RWPE2 (cell line): ENCODE measurements around the gene ZBTB17.
"Not testable (repeated sequence)": the region's sequence is repeated elsewhere in the genome, so short reads cannot be mapped to it uniquely, and the experiment has no call there.

Experiments used
- ATAC-seq: fragments of 200-7000 bp; cut with Tn5 transposase; 3 replicates; pipeline ENCODE4 v1.9.1; 2021; ENCODE audit warnings: low read depth
- DNase-seq: peaks from one replicate; pipeline ENCODE4 v3.0.0-alpha.2; 2020; ENCODE audit warnings: low spot score
- H3K27ac ChIP-seq: fragments of 450-650 bp; 2 replicates; pipeline ENCODE4 v1.5.1; 2017; ENCODE audit warnings: mild to moderate bottlenecking; ENCODE audit not compliant: poor library complexity, severe bottlenecking
- H3K27me3 ChIP-seq: fragments of 250-450 bp; sonication (Bioruptor Pico); 2 replicates; pipeline ENCODE4 v1.5.1; 2021; ENCODE audit warnings: mild to moderate bottlenecking, moderate library complexity; ENCODE audit not compliant: insufficient read depth, poor library complexity, severe bottlenecking
- H3K36me3 ChIP-seq: fragments of 250-450 bp; sonication (Bioruptor Pico); 2 replicates; pipeline ENCODE4 v1.5.1; 2020; ENCODE audit warnings: low read depth, mild to moderate bottlenecking, moderate library complexity
- H3K4me1 ChIP-seq: fragments of 250-450 bp; sonication (Bioruptor Pico); 2 replicates; pipeline ENCODE4 v1.5.1; 2021; ENCODE audit warnings: mild to moderate bottlenecking, moderate library complexity; ENCODE audit not compliant: insufficient read depth, poor library complexity, severe bottlenecking
- H3K4me3 ChIP-seq: fragments of 250-450 bp; sonication (Bioruptor Pico); 2 replicates; pipeline ENCODE4 v1.5.1; 2021; ENCODE audit warnings: mild to moderate bottlenecking, moderate library complexity; ENCODE audit not compliant: severe bottlenecking
- H3K9me3 ChIP-seq: fragments of 250-450 bp; sonication (Bioruptor Pico); 2 replicates; pipeline ENCODE4 v1.5.1; 2021; ENCODE audit warnings: mild to moderate bottlenecking, moderate library complexity; ENCODE audit not compliant: severe bottlenecking
- TF ChIP-seq, protein P1 (sequence below): fragments of 450-650 bp; IDR thresholded peaks from one replicate; pipeline ENCODE4 v1.5.1; 2017; ENCODE audit warnings: mild to moderate bottlenecking, moderate library complexity; ENCODE audit not compliant: poor library complexity, severe bottlenecking

Gene ZBTB17

DNA sequence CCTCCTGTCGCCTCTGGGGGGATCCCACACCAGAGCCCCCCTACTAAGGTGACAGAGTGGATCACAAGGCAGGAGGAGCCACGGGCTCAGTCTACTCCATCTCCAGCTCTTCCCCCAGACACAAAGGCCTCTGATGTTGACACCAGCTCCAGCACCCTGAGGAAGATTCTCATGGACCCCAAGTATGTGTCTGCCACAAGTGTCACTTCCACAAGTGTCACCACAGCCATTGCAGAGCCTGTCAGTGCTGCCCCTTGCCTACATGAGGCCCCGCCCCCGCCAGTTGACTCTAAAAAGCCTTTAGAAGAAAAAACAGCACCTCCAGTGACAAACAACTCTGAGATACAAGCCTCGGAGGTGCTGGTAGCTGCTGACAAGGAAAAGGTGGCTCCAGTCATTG is 42.2 kb downstream of the ZBTB17 start:
- Histone ChIP-seq H3K4me1 (no peaks in the 10 kb centered on the region), H3K9me3 (no peaks in the 10 kb centered on the region), H3K36me3 (peaks cover 95% of the 10 kb centered on the region), H3K27ac (no peak overlapping the region), H3K4me3 (no peak overlapping the region), H3K27me3 (no peaks in the 10 kb centered on the region)
- DNase-seq = no peak
- TF ChIP-seq, protein P1, sequence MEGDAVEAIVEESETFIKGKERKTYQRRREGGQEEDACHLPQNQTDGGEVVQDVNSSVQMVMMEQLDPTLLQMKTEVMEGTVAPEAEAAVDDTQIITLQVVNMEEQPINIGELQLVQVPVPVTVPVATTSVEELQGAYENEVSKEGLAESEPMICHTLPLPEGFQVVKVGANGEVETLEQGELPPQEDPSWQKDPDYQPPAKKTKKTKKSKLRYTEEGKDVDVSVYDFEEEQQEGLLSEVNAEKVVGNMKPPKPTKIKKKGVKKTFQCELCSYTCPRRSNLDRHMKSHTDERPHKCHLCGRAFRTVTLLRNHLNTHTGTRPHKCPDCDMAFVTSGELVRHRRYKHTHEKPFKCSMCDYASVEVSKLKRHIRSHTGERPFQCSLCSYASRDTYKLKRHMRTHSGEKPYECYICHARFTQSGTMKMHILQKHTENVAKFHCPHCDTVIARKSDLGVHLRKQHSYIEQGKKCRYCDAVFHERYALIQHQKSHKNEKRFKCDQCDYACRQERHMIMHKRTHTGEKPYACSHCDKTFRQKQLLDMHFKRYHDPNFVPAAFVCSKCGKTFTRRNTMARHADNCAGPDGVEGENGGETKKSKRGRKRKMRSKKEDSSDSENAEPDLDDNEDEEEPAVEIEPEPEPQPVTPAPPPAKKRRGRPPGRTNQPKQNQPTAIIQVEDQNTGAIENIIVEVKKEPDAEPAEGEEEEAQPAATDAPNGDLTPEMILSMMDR = no peak
- no peak for ATAC-seq

DNA sequence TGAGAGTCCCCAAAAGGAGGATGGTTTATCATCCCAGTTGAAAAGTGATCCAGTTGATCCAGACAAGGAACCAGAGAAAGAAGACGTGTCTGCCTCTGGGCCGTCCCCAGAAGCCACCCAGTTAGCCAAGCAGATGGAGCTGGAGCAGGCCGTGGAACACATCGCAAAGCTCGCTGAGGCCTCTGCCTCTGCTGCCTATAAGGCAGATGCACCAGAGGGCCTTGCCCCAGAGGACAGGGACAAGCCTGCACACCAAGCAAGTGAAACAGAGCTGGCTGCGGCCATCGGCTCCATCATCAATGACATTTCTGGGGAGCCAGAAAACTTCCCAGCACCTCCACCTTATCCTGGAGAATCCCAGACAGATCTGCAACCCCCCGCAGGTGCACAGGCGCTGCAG is 43.3 kb downstream of the ZBTB17 start:
- TF ChIP-seq, protein P1 = no peak
- no peaks in the 10 kb centered on the region for H3K27me3 ChIP-seq
- H3K27ac ChIP-seq = no peak overlapping the region
- peaks cover 95% of the 10 kb centered on the region for H3K36me3 ChIP-seq
- no peaks in the 10 kb centered on the region for H3K9me3 ChIP-seq
- no peaks in the 10 kb centered on the region for H3K4me1 ChIP-seq
- no peak overlapping the region for H3K4me3 ChIP-seq
- DNase-seq (no peak), ATAC-seq (no peak)

DNA sequence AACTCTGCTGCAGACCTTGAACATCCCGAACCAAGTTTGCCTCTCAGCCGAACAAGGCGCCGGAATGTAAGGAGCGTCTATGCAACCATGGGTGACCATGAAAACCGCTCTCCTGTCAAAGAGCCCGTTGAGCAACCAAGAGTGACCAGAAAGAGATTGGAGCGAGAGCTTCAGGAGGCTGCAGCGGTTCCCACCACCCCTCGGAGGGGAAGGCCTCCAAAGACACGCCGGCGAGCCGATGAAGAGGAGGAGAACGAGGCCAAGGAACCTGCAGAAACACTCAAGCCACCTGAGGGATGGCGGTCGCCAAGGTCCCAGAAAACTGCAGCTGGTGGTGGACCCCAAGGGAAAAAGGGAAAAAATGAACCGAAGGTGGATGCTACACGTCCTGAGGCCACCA is 44.0 kb downstream of the ZBTB17 start:
- ATAC-seq = no peak
- Histone ChIP-seq H3K27me3 (no peaks in the 10 kb centered on the region), H3K27ac (no peak overlapping the region), H3K4me3 (no peak overlapping the region), H3K4me1 (no peaks in the 10 kb centered on the region), H3K36me3 (peaks cover 95% of the 10 kb centered on the region), H3K9me3 (no peaks in the 10 kb centered on the region)
- TF ChIP-seq, protein P1 = no peak
- DNase-seq = no peak

DNA sequence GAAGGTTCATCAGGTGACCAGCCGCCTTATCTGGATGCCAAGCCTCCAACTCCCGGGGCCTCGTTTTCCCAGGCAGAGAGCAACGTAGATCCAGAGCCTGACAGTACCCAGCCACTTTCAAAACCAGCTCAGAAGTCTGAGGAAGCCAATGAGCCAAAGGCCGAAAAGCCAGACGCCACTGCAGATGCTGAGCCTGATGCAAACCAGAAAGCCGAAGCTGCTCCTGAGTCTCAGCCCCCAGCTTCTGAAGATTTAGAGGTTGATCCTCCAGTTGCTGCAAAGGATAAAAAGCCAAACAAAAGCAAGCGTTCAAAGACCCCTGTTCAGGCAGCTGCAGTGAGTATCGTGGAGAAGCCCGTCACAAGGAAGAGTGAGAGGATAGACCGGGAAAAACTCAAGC is 44.5 kb downstream of the ZBTB17 start:
- TF ChIP-seq, protein P1 = no peak
- H3K36me3 ChIP-seq = peaks cover 95% of the 10 kb centered on the region
- ATAC-seq = no peak
- no peaks in the 10 kb centered on the region for H3K4me1 ChIP-seq
- no peaks in the 10 kb centered on the region for H3K9me3 ChIP-seq
- H3K4me3 ChIP-seq = no peak overlapping the region
- DNase-seq = no peak
- no peak overlapping the region for H3K27ac ChIP-seq
- no peaks in the 10 kb centered on the region for H3K27me3 ChIP-seq

DNA sequence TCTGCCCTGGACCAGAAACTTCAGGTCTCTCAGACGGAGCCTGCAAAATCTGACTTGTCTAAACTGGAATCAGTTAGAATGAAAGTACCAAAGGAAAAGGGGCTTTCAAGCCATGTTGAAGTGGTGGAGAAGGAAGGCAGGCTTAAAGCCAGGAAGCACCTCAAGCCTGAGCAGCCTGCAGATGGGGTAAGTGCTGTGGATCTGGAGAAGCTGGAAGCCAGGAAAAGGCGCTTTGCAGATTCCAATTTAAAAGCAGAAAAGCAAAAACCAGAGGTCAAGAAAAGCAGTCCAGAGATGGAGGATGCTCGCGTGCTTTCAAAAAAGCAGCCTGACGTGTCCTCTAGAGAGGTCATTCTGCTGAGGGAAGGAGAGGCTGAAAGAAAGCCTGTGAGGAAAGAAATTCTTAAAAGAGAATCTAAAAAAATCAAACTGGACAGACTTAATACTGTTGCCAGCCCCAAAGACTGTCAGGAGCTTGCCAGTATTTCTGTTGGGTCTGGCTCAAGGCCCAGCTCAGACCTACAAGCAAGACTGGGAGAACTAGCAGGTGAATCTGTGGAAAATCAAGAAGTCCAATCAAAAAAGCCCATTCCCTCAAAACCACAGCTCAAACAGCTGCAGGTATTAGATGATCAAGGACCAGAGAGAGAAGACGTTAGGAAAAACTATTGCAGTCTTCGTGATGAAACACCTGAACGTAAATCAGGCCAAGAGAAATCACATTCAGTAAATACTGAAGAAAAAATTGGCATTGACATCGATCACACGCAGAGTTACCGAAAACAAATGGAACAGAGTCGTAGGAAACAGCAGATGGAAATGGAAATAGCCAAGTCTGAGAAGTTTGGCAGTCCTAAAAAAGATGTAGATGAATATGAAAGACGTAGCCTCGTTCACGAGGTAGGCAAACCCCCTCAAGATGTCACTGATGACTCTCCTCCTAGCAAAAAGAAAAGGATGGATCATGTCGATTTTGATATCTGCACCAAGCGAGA is 46.6 kb downstream of the ZBTB17 start:
- Histone ChIP-seq H3K4me3 (no peak overlapping the region), H3K27ac (no peak overlapping the region), H3K9me3 (no peaks in the 10 kb centered on the region), H3K27me3 (no peaks in the 10 kb centered on the region), H3K36me3 (peaks cover 97% of the 10 kb centered on the region), H3K4me1 (peaks cover 6% of the 10 kb centered on the region)
- no peak for ATAC-seq
- no peak for DNase-seq
- TF ChIP-seq, protein P1 = no peak

DNA sequence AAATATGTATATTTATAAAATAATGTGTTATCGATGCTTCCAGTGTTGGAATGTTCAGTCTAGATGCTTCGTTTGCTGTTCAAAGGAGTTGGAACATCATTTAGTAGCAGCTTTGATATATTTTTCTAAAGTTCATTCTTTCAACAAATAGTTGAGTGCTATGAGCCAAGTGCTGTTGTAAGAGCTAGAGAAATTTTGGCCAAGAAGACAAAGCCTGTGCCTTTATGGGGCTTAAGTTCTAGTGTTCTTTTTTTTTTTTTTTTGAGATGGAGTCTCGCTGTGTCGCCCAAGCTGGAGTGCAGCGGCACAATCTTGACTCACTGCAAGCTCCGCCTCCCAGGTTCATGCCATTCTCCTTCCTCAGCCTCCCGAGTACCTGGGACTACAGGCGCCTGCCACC is 49.5 kb downstream of the ZBTB17 start:
- not testable (repeated sequence) for ATAC-seq
- H3K36me3 ChIP-seq = peaks cover 97% of the 10 kb centered on the region

More for the DNA sequence above, 49.5 kb downstream of the ZBTB17 start:
- H3K27me3 ChIP-seq, H3K9me3 ChIP-seq, H3K27ac ChIP-seq, H3K4me3 ChIP-seq, DNase-seq: not testable (repeated sequence)
- H3K4me1 ChIP-seq = peaks cover 26% of the 10 kb centered on the region
